M059J (cell line): ENCODE measurements around the gene NEURL1. TPM values are rescaled to one million over a fixed set of nuclear protein-coding genes. Genes with fewer than 3 reads are reported as not detected.
"Not testable (repeated sequence)": the region's sequence is repeated elsewhere in the genome, so short reads cannot be mapped to it uniquely, and the experiment has no call there.

Experiments
- DNase-seq: peaks from one replicate; pipeline ENCODE4 v3.0.0-alpha.2; 2012; ENCODE audit warnings: low read depth
- total RNA-seq: library from RNA; depleted of rRNA; stranded (reverse); fragments of >200 nt; shearing (Covaris generic); gene quantifications from 2 replicates; pipeline ENCODE4 v1.2.3, GENCODE V29; 2014

NEURL1 gene
- total RNA-seq, 1 experiment from 2014 or later = 19.9 TPM

GRCh38 chr10:103605359-103606096 lies 112.0 kb downstream of the NEURL1 start:
- DNase-seq = no peak

GRCh38 chr10:103606097-103606438 lies 112.6 kb downstream of the NEURL1 start:
- not testable (repeated sequence) for DNase-seq

DNA sequence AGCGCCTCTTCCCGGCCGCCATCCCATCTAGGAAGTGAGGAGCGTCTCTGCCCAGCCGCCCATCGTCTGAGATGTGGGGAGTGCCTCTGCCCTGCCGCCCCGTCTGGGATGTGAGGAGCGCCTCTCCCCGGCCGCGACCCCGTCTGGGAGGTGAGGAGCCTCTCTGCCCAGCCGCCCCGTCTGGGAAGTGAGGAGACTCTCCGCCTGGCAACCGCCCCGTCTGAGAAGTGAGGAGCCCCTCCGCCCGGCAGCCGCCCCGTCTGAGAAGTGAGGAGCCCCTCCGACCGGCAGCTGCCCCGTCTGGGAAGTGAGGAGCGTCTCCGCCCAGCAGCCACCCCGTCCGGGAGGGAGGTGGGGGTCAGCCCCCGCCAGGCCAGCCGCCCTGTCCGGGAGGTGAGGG lies 113.5 kb downstream of the NEURL1 start:
- not testable (repeated sequence) for DNase-seq

DNA sequence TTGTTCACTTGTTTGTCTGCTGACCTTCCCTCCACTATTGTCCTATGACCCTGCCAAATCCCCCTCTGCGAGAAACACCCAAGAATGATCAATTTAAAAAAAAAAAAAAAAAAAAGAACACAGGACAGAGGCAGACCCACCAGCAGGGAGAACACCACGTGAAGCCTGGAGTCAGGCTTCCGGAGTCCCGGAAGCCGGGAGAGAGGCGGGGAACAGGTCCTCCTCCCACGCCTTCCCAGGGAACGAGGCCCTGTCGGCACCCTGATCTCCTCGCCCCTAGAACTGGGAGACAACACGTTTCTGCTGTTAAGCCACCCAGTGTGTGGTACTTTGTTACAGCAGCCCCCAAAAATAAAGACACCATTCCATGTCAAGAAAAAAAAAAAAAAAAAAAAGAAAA lies 114.6 kb downstream of the NEURL1 start:
- not testable (repeated sequence) for DNase-seq

- DNase-seq = no peak
Measured at GRCh38 chr10:103609231-103610082, 116.0 kb downstream of the NEURL1 start.

DNA sequence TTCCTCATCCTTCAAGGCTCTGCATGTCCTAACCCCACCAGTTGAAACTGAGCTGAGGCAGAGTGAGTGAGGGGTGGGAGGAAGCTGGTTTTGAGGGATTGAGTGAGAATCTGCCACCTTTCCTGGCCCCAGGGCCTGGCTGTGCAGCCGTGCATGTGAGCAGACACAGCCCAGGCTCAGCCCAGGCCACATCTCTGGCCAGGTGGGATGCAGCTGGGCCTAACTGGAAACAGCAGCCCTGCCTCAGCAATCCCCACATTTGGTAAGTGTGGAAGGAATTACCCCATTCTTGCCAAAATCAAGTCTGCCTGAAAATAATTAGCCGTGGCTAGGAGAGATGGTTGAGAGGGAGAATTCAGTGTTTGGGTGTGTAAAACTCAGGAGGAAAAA lies 116.6 kb downstream of the NEURL1 start:
- DNase-seq = no peak

GRCh38 chr10:103610921-103611511 lies 117.5 kb downstream of the NEURL1 start:
- no peak for DNase-seq

GRCh38 chr10:103612462-103613365 lies 119.2 kb downstream of the NEURL1 start:
- no peak for DNase-seq

GRCh38 chr10:103613616-103614015 lies 120.1 kb downstream of the NEURL1 start:
- DNase-seq = no peak

GRCh38 chr10:103614306-103615158 lies 121.0 kb downstream of the NEURL1 start:
- DNase-seq = no peak

DNA sequence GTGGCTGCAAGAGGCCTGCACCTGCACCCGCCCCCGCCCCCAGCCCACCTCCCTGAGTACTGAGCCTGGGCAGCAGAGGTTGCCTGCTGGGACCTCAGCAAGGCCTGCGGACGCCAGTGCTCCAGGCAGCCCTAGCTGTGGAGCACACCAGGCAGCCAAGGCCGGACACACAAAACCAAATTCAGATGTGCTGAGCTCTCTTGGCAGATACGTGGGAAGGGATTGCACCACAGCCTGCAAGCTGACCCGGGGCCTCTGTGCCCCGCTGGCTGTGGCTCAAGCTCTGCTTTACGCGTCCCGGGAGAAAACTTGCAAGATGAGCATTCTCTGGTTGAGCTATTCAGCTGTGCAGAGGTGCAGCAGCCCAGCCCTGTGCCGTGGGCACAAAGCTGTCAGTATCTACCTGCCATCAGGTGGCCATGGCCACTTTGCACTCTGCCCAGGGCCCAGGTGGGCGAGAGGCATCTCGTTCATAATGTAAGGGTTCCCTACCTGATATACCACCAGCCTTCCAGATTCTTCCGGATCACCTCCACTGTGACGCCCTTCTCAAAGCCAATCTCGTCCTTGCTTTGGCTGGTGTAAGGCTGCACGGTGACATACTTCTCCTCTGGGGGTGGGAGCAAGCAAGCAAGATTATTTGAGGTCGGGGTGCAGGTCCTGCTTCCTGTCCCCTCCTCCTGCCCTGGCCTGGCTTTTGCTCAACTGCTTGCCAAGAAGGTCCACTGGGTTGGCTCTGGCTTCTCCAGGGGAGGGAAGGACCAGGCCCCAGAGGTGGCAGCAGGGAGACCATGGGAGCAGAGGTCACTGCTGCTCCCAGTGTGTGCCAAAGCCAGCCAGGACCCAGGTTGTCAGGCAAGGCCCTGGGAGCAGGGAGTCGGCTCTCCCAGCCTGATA lies 123.4 kb downstream of the NEURL1 start:
- DNase-seq = no peak

- no peak for DNase-seq
Measured at GRCh38 chr10:103617602-103618385, 124.3 kb downstream of the NEURL1 start.

- no peak for DNase-seq
Measured at GRCh38 chr10:103618575-103619423, 125.3 kb downstream of the NEURL1 start.

- no peak for DNase-seq
Measured at GRCh38 chr10:103619424-103620351, 126.2 kb downstream of the NEURL1 start.

DNA sequence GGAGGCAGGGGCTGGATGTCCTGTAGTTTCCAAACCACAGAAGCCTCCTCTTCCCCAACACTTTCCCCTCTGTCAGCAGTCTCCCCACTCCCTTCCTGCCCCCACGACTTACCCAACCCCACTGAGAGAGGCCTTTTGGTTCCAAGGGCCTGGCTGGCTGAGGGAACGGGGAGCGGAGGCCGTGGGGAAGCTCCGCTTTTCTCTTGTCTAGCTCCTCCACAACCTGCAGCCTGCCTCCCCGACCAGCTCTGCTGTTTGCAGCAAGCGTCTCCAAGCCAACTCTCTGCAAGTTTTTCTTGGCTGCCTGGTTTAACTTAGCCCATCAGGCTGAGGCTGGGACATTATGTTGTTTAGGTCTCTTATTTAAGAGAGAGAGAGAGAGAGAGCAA lies 126.8 kb downstream of the NEURL1 start:
- no peak for DNase-seq

DNA sequence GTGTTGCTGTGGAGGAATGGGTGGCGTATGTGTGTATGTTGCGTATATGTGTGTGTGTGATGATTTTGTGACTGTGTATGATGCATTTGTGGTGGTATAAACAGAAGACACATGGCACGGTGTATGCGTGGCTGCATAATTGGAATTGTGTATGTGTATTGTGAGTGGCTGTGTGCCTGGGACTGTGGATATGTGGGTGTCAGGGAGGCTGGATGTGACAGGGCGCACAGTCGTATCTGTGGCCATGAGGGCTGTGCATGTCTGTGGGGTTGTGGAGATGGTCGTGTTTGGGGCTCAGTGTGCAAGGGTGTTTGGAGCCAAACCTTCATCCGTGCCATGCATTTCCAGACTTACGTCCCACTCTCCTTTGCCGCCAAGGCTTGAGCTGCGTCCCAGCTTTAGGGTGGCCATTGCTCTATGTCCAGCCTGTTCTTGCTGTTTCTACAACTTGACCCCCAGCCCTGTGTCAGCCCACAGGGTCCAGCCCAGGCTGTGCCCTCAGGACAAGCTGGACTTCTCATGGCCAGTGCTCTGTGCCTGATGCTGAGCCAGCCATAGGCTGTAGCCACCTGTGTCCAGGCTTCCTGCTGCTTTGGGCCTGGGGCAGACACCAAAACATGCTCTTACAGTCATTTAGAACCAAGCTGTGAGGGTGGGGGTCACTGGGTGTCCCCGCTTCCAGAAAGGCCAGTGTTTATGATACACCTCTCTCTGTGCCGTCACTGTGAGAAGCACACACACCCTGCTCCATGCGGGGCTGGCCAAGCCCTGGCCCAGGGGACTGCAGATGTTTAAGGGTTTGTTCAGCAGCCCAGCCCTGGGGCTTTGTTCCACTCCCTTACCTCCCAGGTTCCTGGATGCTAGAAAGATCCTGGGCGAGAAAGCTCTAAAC lies 127.6 kb downstream of the NEURL1 start:
- DNase-seq = no peak
